ENCODE measurements around the gene CRYBB3. TPM values are rescaled to one million over a fixed set of nuclear protein-coding genes. Genes with fewer than 3 reads are reported as not detected.

CRYBB3 gene
- total RNA-seq, 1 experiment from 2014 or later: not detected

DNA sequence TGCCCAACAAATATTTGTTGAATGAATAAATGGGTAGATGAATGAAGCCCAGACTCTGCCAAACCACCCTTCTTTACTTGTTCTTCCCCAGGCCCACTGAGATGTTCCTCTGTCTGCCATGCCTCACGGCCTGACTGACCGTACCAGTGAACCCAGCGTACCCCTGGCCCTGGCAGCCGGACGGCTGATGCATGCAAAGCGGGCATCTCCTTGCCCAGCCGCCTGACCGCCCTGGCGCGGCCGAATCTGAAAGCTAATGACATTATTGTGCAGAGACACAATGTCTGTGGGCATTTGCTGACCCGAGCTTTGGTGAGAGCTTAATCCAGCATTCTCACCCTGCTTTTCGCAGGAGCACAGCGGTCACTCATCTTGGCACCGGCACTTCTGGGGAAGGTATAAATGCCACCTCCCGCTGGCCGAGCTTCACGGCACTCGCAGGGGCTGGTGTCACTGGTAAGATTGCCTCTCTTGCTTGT is 19.6 kb downstream of the CRYBB3 start, which contains the start of gene CRYBB2:
TSS of gene CRYBB2 (plus strand) at position 429 of the 479 bp plus-strand sequence. CDS start 1,791 bp downstream, outside the sequence.
- Histone ChIP-seq H3K9me3 (peaks cover 6% of the 10 kb centered on the region; the same call in 1 of the 2 replicates), H3K4me3 (ENCODE audit: low read depth, low read length) (no peak within 1 kb of the TSS), H3K36me3 (ENCODE audit: control insufficient read depth, insufficient read depth, low read length) (no peaks in the 10 kb centered on the region), H3K4me1 (peaks cover 7% of the 10 kb centered on the region; the same call in 1 of the 2 replicates), H3K27me3 (replicated peaks; ENCODE audit: control insufficient read depth, insufficient read depth, low read length) (no peaks in the 10 kb centered on the region; the same call in 1 of the 2 replicates)
- CTCF ChIA-PET: no interaction called here
- no TSS peak for BruUV-seq (replicated peaks)
- H3K27ac Mint-ChIP-seq (ENCODE audit: unreplicated experiment): no peak within 1 kb of the TSS
- intact Hi-C loops (cut with micrococcal nuclease; ENCODE audit: unreplicated experiment): no loop called here
- TF ChIP-seq, protein P1, sequence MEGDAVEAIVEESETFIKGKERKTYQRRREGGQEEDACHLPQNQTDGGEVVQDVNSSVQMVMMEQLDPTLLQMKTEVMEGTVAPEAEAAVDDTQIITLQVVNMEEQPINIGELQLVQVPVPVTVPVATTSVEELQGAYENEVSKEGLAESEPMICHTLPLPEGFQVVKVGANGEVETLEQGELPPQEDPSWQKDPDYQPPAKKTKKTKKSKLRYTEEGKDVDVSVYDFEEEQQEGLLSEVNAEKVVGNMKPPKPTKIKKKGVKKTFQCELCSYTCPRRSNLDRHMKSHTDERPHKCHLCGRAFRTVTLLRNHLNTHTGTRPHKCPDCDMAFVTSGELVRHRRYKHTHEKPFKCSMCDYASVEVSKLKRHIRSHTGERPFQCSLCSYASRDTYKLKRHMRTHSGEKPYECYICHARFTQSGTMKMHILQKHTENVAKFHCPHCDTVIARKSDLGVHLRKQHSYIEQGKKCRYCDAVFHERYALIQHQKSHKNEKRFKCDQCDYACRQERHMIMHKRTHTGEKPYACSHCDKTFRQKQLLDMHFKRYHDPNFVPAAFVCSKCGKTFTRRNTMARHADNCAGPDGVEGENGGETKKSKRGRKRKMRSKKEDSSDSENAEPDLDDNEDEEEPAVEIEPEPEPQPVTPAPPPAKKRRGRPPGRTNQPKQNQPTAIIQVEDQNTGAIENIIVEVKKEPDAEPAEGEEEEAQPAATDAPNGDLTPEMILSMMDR (IDR thresholded peaks at IDR 0.05; ENCODE audit: insufficient read depth in 1 of 2, low read depth in 1 of 2, low read length in 1 of 2, severe bottlenecking in 1 of 2, unreplicated experiment in 1 of 2): no peak
- DNase-seq: no peak
- POLR2A ChIA-PET: no interaction called here
- peaks cover 6% of the 10 kb centered on the region for H3K4me1 Mint-ChIP-seq (ENCODE audit: low read depth, unreplicated experiment)
- H3K9me3 Mint-ChIP-seq (ENCODE audit: unreplicated experiment): peaks cover 9% of the 10 kb centered on the region
- H3K27me3 Mint-ChIP-seq (ENCODE audit: insufficient read depth, unreplicated experiment): peaks cover 12% of the 10 kb centered on the region
- no peak within 1 kb of the TSS for H3K4me3 Mint-ChIP-seq (ENCODE audit: unreplicated experiment)
- H3K36me3 Mint-ChIP-seq (ENCODE audit: insufficient read depth, unreplicated experiment): no peaks in the 10 kb centered on the region

DNA sequence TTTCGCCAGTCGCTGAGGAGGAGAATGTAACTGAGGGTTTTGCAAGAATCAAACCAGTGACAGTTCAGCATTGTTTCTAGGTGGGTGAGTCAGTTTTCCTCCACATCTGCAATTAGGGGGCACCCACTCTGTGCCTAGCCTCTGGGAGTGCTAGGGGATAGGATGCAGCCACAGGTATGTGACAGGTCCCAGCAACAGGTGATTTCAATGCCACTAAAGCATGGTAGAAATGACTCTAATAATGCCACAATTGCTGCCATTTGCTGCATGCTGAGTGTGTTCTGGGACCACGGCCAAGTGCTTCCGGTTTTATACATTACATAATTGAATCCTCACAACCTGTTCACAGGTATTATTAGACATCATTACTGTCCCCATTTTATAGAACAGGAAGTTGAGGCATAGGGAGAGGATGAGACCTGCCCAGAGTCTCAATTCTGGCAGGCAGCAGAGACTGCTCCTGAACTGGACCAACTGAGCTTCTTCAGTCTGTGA is 20.3 kb downstream of the CRYBB3 start:
- peaks cover 12% of the 10 kb centered on the region for H3K27me3 Mint-ChIP-seq (ENCODE audit: insufficient read depth, unreplicated experiment)
- H3K4me3 Mint-ChIP-seq (ENCODE audit: unreplicated experiment): no peak overlapping the region
- Histone ChIP-seq H3K4me3 (ENCODE audit: low read depth, low read length) (no peak overlapping the region), H3K36me3 (ENCODE audit: control insufficient read depth, insufficient read depth, low read length) (no peaks in the 10 kb centered on the region), H3K4me1 (peaks cover 7% of the 10 kb centered on the region; the same call in 1 of the 2 replicates), H3K9me3 (0 out of 2 replicates have a peak, but pooled peaks cover 6% of the 10 kb centered on the region), H3K27me3 (replicated peaks; ENCODE audit: control insufficient read depth, insufficient read depth, low read length) (peaks cover under 1% of the 10 kb centered on the region; the same call in 1 of the 2 replicates)
- H3K4me1 Mint-ChIP-seq (ENCODE audit: low read depth, unreplicated experiment): peaks cover 6% of the 10 kb centered on the region
- no peaks in the 10 kb centered on the region for H3K36me3 Mint-ChIP-seq (ENCODE audit: insufficient read depth, unreplicated experiment)
- BruUV-seq (replicated peaks): no TSS peak
- DNase-seq: no peak
- ChIA-PET POLR2A (no interaction called here), CTCF (no interaction called here)
- H3K27ac Mint-ChIP-seq (ENCODE audit: unreplicated experiment): no peak overlapping the region
- peaks cover 9% of the 10 kb centered on the region for H3K9me3 Mint-ChIP-seq (ENCODE audit: unreplicated experiment)
- TF ChIP-seq, protein P1 (IDR thresholded peaks at IDR 0.05; ENCODE audit: insufficient read depth in 1 of 2, low read depth in 1 of 2, low read length in 1 of 2, severe bottlenecking in 1 of 2, unreplicated experiment in 1 of 2): no peak
- intact Hi-C loops (cut with micrococcal nuclease; ENCODE audit: unreplicated experiment): no loop called here

DNA sequence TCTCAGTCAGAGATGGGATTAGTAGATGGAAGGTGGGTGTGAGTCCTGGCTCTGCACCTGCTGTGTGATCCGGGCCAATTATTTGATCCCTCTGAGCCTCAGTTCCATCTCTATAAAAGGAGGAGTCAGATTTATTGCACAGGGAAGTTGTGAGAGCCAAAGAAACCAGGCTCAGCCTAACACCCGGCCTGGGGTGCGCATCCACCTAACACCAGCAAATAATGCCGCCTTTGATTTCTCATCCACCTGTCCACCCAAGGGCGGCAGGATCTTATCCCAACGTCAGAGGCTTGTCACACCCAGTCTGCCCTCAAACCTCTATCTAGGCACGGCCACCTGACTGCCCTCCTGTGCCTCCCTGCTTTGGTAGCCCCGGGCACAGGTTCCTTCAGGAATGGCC is 22.1 kb downstream of the CRYBB3 start:
- Histone ChIP-seq H3K9me3 (no peaks in the 10 kb centered on the region), H3K27me3 (replicated peaks; ENCODE audit: control insufficient read depth, insufficient read depth, low read length) (peaks cover 2% of the 10 kb centered on the region; the same call in 1 of the 2 replicates), H3K36me3 (ENCODE audit: control insufficient read depth, insufficient read depth, low read length) (no peaks in the 10 kb centered on the region), H3K4me1 (peaks cover 7% of the 10 kb centered on the region; the same call in 1 of the 2 replicates), H3K4me3 (ENCODE audit: low read depth, low read length) (no peak overlapping the region)
- no peak for DNase-seq
- Mint-ChIP-seq H3K4me1 (ENCODE audit: low read depth, unreplicated experiment) (peaks cover 6% of the 10 kb centered on the region), H3K4me3 (ENCODE audit: unreplicated experiment) (no peak overlapping the region), H3K27ac (ENCODE audit: unreplicated experiment) (no peak overlapping the region), H3K9me3 (ENCODE audit: unreplicated experiment) (no peaks in the 10 kb centered on the region), H3K36me3 (ENCODE audit: insufficient read depth, unreplicated experiment) (no peaks in the 10 kb centered on the region), H3K27me3 (ENCODE audit: insufficient read depth, unreplicated experiment) (peaks cover 12% of the 10 kb centered on the region)
- BruUV-seq (replicated peaks): no TSS peak
- TF ChIP-seq, protein P1 (IDR thresholded peaks at IDR 0.05; ENCODE audit: insufficient read depth in 1 of 2, low read depth in 1 of 2, low read length in 1 of 2, severe bottlenecking in 1 of 2, unreplicated experiment in 1 of 2): no peak
- CTCF ChIA-PET: no interaction called here
- intact Hi-C loops (cut with micrococcal nuclease; ENCODE audit: unreplicated experiment): no loop called here
- POLR2A ChIA-PET: no interaction called here
